GM21717 (cell line): Measurements from ENCODE around the gene XPO1.
"Not testable (repeated sequence)": the region's sequence is repeated elsewhere in the genome, so short reads cannot be mapped to it uniquely, and the experiment has no call there.

Experiments
- ATAC-seq: cut with Tn5 transposase; IDR thresholded peaks from one replicate; pipeline ENCODE4 v1.9.1; 2021; ENCODE audit warnings: mild to moderate bottlenecking, moderate library complexity; ENCODE audit not compliant: unreplicated experiment

XPO1 gene, protein sequence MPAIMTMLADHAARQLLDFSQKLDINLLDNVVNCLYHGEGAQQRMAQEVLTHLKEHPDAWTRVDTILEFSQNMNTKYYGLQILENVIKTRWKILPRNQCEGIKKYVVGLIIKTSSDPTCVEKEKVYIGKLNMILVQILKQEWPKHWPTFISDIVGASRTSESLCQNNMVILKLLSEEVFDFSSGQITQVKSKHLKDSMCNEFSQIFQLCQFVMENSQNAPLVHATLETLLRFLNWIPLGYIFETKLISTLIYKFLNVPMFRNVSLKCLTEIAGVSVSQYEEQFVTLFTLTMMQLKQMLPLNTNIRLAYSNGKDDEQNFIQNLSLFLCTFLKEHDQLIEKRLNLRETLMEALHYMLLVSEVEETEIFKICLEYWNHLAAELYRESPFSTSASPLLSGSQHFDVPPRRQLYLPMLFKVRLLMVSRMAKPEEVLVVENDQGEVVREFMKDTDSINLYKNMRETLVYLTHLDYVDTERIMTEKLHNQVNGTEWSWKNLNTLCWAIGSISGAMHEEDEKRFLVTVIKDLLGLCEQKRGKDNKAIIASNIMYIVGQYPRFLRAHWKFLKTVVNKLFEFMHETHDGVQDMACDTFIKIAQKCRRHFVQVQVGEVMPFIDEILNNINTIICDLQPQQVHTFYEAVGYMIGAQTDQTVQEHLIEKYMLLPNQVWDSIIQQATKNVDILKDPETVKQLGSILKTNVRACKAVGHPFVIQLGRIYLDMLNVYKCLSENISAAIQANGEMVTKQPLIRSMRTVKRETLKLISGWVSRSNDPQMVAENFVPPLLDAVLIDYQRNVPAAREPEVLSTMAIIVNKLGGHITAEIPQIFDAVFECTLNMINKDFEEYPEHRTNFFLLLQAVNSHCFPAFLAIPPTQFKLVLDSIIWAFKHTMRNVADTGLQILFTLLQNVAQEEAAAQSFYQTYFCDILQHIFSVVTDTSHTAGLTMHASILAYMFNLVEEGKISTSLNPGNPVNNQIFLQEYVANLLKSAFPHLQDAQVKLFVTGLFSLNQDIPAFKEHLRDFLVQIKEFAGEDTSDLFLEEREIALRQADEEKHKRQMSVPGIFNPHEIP (N-terminal part only)

DNA sequence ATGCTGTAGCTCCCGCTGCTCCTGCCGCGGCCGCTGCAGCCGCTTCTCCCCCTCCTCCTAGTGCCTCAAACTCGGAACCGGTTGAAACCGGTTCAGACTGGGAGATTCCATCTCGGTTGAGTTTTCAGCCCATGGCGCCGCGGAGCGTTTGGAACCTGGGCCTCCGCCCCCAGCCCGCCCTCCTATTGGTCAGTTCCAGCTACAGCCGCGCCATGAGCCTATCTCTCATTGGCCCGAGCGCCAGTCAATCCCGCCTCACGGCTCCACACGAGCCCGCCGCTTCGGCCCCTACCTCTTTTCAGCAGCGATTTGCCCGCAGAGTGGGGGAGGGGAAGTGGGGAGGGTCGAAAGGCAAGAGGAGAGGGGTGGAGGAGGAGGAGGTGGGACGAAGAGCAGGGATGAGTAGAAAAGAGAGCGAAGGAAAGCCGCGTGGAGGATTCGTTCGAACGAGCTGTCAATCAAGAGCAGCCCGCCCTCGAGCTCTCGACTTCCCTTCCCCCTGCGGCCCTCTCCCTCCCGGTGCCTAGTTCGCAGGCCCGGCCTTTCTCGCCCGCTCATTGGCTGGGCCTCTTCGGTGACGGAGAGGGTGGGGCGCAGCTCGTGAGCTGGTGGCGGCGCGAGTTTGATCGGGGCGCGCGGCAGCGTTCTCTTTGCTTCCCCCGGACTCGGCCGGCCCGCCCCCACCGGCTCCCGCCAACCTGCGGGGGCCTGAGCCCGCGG is at the start of gene XPO1:
TSS of gene XPO1 (minus strand) at position 157 of the 720 bp plus-strand sequence. CDS start 4,459 bp downstream, outside the sequence.
- peak; percentile 85 for ATAC-seq

DNA sequence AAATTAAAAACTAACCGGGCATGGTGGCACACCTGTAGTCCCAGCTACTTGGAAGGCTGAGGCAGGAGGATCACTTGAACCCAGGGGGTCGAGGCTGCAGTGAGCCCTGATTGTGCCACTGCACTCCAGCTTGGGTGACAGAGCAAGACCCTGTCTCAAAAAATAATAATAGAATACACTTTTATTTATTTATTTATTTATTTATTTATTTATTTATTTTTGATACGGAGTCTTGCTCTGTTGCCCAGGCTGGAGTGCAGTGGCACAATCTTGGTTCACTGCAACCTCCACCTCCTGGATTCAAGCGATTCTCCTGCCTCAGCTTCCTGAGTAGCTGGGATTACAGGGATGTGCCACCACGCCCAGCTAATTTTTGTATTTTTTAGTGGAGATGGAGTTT is 48.8 kb upstream of the XPO1 start:
- ATAC-seq: not testable (repeated sequence)

DNA sequence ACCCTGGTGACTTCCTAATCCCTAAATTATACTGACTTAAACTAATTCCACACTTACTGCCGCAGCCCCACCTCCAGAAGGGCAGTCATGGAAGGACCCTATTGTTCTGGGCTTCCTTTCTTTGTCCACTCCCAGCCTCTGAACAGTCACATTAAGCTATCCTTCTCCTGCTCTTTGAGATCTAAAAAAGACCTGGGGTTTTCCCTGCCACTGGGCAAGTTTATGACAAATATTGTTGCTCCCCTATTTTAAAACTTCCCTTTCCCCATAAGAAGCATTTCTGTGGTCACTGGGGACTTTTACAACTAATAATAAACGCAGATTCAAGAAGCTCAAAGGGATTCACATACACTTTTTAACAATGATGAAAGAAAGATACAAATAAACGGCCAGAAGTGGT is 47.2 kb upstream of the XPO1 start:
- ATAC-seq: no peak

DNA sequence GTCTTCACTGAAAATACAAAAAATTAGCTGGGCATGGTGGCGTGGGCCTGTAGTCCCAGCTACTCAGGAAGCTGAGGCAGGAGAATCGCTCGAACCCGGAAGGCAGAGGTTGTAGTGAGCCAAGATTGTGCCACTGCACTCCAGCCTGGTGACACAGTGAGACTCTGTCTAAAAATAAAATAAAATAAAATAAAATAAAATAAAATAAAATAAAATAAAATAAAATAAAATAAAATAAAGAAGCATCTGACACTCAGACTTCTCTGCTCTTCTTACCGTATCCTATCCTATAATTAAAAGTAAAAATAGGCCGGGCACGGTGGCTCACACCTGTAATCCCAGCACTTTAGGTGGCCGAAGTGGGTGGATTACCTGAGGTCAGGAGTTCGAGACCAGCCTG is 46.2 kb upstream of the XPO1 start:
- ATAC-seq: not testable (repeated sequence)

DNA sequence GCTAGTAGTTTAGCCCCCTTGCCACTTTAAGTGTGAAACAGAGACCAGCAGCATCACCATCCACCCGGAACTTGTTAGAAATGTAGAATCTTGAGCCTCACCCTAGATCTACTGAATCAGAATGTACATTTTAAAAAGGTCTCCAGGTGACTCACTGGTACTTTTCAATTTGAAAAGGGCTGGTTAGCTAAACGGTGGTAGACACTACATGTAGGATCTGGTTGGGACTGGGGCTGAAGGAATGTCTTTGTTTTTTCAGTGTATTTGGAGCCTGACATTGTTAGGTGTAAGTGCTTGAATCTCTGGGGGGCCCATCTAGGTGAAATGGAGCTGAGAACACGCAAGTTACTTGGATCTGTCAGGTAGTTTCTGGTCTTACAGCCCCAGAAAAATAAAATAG is 44.0 kb upstream of the XPO1 start:
- no peak for ATAC-seq

DNA sequence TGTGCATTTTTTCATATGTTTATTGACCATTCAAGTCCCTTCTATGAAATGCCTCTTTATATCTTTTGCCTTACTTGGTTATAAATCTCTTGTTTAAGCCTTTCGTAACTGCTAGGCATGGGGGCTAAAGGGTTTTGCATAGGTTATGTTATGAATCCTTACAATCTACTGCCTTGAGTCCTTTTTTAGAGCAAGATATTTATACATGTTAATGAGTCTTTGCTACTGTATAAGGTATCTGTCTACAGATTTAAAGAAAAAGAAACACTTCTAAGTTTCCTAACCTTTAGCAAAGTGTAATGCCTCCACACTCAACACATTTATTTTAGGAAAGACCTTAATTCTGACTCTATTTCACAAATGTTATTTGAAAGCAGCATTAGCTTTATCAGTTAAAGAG is 43.6 kb upstream of the XPO1 start:
- no peak for ATAC-seq

DNA sequence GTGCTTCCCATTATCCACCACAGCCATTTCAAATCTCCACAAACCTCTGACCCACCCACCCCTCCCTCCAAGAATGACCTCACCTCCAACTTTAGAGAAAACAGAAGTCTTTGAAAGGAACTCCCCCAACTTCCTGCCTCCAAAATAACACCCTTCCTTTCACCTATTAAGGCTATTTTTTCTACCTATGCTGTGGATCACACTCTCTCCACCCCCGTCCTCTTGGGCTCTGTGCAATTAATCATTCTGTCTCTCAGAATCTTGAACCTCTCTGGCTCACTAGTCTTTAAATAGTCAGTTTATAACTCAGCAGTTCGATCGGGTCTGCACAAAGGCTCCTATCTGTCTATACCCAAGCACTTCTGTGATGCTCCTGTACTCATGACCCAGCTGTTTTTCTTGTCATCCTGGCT is 37.3 kb upstream of the XPO1 start:
- no peak for ATAC-seq

DNA sequence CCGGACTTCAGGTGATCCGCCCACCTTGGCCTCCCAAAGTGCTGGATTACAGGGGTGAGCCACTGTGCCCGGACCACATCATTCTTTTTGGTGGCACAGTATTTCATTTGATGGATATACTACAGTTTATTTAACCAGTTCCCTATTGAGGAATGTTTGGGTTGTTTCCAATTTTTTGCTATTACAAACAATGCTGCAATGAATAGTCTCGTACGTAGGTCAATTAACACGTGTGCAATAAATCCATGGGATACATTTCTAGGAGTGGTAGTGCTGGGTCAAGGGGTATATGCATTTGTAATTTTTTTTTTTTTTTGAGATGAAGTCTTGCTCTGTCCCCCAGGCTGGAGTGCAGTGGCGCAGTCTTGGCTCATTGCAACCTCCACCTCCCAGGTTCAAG is 28.4 kb upstream of the XPO1 start:
- no peak for ATAC-seq

DNA sequence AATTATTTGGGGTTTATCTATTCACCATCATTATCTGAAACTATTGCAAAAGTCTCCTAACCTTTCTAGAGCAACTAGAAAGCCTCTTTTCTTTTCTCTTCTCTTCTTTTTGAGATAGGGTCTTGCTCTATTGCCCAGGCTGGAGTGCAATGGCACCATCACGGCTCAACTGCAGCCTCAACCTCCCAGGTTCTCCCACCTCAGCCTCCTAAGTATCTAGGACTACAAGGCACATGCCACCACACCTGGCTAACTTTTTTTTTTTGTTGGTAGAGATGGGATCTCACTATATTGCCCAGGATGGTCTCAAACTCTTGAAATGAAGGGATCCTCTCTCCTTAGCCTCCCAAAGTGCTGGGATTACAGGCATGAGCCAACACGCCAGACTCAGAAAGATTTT is 24.5 kb upstream of the XPO1 start:
- no peak for ATAC-seq

DNA sequence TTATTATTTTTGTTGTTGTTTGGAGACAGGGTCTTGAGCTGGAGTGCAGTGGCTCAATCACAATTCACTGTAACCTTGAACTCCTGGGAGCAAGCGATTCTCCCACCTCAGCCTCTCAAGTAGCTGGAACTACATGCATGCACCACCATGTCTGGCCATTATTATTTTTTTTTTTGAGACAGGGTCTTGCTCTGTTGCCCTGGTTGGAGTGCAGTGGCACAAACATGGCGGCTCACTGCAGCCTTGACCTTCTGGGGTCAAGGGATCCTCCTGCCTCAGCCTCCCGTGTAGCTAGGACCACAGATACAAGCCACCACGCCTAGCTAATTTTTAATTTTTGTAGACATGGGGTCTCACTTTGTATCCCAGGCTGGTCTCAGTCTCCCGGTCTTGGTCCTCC is 20.0 kb upstream of the XPO1 start:
- ATAC-seq: no peak

DNA sequence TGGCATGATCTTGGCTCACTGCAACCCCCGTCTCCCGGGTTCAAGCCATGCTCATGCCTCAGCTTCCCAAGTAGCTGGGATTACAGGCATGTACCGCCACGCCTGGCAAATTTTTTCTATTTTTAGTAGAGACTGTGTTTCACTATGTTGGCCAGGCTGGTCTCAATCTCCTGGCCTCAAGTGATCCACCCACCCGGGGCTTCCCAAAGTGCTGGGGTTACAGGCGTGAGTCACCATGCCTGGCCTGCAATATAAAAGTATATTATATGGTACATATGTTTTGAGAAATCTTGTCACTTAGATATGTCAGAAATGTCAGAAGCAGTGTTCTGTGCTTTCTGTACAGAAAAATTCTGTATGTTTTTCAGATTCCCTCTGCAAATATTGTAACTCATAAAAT is 19.2 kb upstream of the XPO1 start:
- no peak for ATAC-seq

DNA sequence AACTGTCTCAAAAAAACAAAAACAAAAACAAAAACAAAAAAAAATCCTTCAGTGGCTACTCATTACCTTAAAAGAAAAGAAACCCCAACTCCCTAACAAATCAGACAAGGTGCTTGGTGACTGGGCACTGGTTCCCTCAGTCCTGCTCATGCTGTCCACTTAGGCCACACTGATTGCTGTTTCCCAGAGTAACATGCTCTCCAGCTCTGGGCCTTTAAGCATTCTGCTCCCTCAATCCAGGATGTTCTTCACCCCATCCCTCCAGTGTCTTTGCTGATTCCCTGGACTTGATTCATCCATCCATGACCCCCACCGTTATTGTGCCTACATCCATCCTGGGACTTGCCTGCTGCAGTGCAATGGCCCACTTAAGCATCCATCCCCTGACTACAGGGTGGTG is 16.4 kb upstream of the XPO1 start:
- ATAC-seq: no peak

DNA sequence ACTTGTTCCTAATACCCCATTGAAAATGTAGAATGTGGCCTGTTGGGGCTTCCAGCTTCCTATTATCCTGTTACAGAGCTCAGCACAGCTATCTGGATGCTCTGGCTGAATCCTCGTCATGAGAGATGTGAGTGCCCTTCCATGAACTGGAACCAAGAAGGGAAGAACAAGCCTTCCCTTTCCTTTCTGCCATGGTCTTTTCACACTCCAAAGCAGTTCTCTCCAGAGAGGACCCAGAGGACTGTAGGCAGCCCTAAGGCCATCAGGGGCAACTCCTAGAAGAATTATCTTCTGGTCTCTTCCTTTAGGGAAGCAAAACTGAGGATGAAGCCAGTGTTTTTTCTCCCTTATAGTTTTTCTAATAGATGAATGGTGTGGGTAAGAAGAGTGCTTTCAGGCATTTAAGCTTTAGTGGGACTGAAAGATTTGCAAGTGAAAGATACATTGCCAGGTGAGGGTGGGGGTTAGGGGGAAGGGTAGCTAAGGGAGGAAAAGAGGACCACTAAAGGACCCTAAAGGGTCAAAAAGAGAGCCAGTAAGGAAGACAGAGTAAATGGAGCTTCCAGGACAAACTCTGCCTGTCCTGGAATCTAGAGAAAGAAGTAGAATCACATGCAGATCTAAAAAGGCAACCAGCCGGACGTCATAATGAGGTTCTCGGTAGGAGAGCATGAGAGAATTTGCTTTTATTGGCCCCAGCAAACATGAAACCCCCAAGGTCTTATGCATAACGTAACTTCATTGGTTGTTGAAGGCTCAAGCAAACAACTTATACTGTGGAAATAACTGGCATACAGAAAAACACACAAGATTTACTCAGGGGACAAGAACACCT is 12.4 kb upstream of the XPO1 start:
- no peak for ATAC-seq

DNA sequence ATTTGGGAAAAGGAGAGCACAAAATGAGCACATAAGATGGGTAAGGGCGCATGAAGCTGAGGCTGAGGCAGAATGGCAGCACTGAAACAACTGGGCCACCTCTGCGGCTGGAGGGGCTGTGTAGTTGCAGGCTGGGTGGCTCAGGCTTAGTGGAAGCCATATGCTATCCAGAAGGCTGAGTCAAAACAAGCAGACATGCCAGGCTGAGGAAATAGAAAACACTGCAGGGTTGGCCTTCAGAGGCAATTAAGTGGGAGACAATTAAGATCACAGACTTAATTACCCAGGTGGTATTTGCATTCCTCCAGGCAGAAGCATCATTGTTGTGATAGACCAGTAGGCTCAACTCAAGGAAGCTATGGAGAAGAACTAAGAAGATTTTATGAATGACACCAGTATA is 11.4 kb upstream of the XPO1 start:
- ATAC-seq: no peak

DNA sequence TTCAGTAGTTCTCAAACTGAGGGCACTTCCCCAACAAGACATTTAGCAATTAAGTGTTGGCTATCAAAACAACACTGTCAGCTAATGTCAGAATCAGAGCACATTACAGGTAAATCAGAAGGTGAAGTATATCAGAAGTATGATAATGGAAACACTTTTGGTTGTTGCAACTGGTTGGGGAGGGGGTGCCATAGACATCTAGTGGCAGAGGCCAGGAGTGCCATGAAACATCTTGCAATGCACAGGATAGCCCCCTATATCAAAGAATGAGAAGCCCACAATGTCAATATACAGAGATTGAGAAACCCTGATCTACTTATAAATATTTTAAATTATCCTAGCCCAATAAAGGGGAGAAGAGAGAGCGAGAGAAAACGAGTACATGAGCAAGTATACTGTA is 4.9 kb upstream of the XPO1 start:
- no peak for ATAC-seq

DNA sequence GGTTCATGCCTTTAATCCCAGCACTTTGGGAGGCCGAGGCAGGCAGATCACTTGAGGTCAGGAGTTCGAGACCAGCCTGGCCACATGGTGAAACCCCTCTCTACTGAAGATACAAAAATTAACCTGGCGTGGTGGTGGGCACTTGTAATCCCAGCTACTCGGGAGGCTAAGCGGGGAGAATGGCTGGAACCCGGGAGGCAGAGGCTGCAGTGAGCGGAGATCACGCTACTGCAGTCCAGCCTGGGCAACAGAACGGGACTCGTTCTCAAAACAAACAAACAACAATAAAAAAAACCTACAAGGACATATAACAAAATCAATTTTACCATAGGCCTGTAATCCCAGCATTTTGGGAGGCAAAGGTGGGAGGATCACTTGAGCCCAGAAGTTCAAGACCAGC is 2.0 kb upstream of the XPO1 start:
- not testable (repeated sequence) for ATAC-seq

DNA sequence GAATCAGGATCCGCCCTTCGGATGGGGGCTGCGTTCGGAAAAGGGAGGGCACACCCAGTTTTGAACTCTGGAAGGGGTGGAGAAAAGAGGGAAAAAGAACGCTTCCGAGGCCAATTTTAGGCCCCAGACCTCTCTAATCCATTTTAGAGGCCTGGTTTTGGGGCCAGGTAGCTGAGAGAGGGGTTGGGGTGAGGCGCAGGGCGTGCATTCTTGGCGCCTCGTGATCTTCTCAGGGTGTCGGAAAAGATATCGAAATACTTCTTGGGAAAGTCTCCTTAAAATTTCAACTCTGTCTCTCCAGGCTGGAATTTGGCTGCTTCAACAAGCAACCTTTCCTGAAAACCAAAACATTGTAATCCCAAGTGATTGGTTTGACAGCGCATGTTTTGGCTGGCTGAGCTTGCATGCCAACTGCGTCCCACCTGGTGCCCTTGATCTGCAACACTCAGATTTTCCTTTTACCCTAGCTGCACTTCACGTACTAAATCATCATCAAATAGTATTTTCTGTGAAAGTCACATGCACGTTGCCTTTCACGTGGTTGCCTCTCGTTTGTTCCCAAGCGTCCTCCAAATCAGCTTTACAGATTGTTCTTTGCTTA is 864 bp upstream of the XPO1 start:
- no peak for ATAC-seq

DNA sequence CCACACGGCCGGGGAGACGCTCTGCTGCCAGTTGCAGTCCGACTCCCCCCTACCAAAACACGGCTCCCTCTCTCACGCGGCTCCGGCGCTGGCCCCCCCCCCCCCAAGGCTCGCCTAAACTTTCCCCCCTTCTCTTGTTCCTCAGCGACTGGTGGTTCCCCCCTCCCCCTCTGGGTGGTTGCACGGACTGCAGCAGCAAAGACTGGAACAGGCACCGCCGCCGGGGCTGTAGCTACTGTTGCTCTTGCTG is 281 bp downstream of the XPO1 start:
- no peak for ATAC-seq

DNA sequence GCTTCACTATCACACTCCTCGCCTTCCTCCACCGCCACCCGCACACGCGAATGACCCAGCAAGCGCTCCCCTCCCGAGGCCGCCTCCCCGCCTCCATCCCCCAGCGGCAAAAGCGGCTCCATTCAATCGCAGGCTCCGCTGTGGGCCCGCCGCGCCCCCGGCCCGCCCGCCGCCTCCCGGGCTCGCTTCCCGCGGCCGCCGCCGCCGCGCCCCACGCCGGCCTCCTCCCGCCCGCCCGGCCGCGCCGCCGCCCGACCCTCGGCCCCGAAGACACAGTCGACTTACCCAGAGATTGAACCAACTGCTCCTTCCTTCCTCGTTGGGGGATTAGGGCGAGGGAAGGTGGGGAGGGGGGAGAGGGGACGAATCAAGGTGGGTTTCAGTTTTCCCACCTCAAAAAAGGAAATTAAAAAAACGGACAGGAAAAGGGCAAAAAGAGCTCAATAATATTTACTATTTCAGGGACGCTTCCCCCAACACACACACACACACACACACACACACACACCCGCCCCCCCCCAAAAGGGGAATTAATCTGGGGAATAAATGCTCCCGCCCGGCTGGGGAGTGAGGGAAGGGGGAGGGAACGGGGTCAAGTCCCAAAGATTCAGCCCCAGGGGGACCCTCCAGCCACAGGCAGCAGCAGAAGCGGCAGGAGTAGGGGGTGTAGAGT is 743 bp downstream of the XPO1 start:
- ATAC-seq: no peak
